Measurements from ENCODE around the gene PCSK9. TPM values are rescaled to one million over a fixed set of nuclear protein-coding genes. Genes with fewer than 3 reads are reported as not detected.

PCSK9 gene
- polyA plus RNA-seq, 2 of the 4 experiments (the other 2 are of a cell fraction), result 1.7 to 7.3 TPM

DNA sequence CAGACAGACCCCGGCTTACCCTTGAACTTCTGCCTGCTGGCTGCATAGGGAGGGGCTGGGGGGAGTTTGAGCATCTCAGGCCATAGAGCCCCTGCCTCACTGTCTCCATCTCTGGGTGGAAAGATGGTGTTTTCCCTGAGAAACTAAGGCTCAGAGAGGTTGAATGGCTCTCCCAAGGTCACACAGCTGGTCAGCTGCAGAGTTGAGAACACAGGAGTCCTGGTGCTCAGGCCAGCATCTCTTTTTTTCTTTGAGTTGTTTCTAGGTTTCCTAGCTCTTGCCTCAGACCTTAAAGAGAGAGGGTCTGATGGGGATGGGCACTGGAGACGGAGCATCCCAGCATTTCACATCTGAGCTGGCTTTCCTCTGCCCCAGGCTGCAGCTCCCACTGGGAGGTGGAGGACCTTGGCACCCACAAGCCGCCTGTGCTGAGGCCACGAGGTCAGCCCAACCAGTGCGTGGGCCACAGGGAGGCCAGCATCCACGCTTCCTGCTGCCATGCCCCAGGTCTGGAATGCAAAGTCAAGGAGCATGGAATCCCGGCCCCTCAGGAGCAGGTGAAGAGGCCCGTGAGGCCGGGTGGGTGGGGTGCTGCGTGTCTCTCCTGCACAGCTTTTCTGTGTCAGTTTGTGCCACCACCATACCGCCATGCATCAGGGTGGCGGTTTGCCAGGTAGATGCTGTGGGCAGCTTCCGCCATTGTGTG, 21.8 kb downstream of the PCSK9 start:
- no peak for DNase-seq (ENCODE audit: low read depth in 1 of 2, low spot score in 1 of 2)
- no peak overlapping the region for H3K27ac ChIP-seq
- FAIRE-seq, result no peak
- ChIA-PET POLR2A (no interaction called here), CTCF (interaction anchor here (1.1 to 1.2 kb wide), 2 partner anchors 10 to 111 kb away, joined by 3 to 4 read pairs; no protein-coding TSS in a partner anchor)
- H3K9me3 ChIP-seq, result no peaks in the 10 kb centered on the region
- peaks cover 16% of the 10 kb centered on the region for H3K4me1 ChIP-seq
- no peak overlapping the region for H3K4me2 ChIP-seq
- no peak for TF ChIP-seq JUN (IDR thresholded peaks at IDR 0.05)
- no peak for TF ChIP-seq NR3C1 (IDR thresholded peaks at IDR 0.05)
- no peak for TF ChIP-seq POLR2A (IDR thresholded peaks at IDR 0.05; ENCODE audit: low read length)
- TF ChIP-seq PHF8 (IDR thresholded peaks at IDR 0.05; ENCODE audit: borderline replicate concordance, low read depth), result no peak
- no peak for TF ChIP-seq FOXS1 (CRISPR knock-in tag; IDR thresholded peaks at IDR 0.05)
- TF ChIP-seq RCOR1 (IDR thresholded peaks at IDR 0.05; ENCODE audit: low read depth, low read length), result no peak
- TF ChIP-seq HEYL (CRISPR knock-in tag; IDR thresholded peaks at IDR 0.05), result no peak
- TF ChIP-seq TP53 (CRISPR knock-in tag; IDR thresholded peaks at IDR 0.05), result no peak
- no peak for TF ChIP-seq CBX2 (IDR thresholded peaks at IDR 0.05; ENCODE audit: borderline replicate concordance, low read depth)
- no peak for TF ChIP-seq ZNF302 (CRISPR knock-in tag; IDR thresholded peaks at IDR 0.05)
- TF ChIP-seq, protein P1, sequence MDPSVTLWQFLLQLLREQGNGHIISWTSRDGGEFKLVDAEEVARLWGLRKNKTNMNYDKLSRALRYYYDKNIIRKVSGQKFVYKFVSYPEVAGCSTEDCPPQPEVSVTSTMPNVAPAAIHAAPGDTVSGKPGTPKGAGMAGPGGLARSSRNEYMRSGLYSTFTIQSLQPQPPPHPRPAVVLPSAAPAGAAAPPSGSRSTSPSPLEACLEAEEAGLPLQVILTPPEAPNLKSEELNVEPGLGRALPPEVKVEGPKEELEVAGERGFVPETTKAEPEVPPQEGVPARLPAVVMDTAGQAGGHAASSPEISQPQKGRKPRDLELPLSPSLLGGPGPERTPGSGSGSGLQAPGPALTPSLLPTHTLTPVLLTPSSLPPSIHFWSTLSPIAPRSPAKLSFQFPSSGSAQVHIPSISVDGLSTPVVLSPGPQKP (IDR thresholded peaks at IDR 0.05; ENCODE audit: low read depth, low read length), result no peak
- no peak for TF ChIP-seq EP300 (IDR thresholded peaks at IDR 0.05)
- no peak for TF ChIP-seq MAFK (IDR thresholded peaks at IDR 0.05; ENCODE audit: partially characterized antibody)
- no peak for TF ChIP-seq JUNB (IDR thresholded peaks at IDR 0.05)
- no peak for TF ChIP-seq HOXB5 (CRISPR knock-in tag; IDR thresholded peaks at IDR 0.05)
- TF ChIP-seq EHF (CRISPR knock-in tag; IDR thresholded peaks at IDR 0.05), result no peak
- TF ChIP-seq CHD2 (IDR thresholded peaks at IDR 0.05; ENCODE audit: low read length, partially characterized antibody), result no peak
- TF ChIP-seq GATA3 (IDR thresholded peaks at IDR 0.05; ENCODE audit: borderline replicate concordance), result no peak
- ATAC-seq, result no peak
- H3K4me3 ChIP-seq, result no peak overlapping the region
- 73% methylated on average over 6 of the region's 13 CpGs for WGBS (ENCODE audit: missing lambda C conversion rate)

DNA sequence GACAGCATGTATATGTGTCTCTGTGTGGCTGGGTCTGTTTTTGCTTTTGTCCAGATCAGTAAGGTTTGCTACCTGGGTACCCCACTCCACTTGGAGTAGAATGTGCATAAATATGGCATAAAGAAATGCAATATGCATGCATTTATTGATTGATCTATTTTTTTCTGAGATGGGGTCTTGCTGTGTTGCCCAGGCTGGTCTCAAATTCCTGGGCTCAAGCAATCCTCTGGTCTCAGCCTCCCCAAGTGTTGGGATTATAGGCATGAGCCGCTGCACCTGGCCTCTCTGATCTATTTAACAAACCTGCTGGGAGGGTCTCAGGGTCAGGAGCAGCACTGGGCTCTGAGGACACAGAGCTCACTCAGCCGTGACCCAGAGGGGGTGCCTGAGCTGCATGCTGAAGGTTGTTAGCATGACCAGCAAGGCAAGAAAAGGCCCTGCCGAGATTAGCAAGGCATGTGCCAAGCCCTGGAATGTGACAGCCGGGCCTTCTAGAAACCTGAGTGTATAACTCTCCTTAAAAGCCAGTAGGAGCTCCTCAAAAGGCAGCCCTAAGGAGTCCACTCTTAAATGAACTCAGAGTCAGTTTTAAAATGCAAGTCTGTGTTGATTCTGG, 22.5 kb downstream of the PCSK9 start:
- ATAC-seq, result no peak
- TF ChIP-seq ZNF302 (CRISPR knock-in tag; IDR thresholded peaks at IDR 0.05), result no peak

DNA sequence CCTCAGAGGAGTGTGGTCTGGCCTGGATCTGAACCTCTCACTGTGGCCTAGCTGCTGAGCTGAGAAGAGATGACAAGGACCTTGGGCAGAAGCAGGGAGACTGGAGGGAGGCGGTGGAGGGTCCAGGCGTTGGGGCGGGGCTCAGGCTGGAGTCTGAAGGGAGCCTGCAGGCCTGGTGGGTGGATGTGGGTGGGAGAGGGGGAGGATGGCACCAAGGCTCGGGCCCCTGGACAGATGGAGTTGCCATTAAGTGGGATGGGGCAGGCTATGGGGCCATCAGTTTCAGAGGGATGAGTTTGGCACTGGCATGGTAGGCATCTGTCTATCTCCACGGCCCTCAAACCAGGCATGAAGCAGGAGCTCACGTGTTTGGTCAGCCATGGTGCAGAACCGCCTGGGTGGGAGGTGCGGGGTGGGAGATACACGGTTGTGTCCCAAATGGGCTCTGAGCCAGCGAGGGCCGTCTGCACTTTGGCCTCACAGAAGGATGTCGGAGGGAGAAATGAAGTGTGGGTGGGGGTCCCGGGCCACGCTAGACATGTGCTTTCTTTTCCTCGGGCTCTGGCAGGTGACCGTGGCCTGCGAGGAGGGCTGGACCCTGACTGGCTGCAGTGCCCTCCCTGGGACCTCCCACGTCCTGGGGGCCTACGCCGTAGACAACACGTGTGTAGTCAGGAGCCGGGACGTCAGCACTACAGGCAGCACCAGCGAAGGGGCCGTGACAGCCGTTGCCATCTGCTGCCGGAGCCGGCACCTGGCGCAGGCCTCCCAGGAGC, 23.6 kb downstream of the PCSK9 start:
- TF ChIP-seq, protein P2, sequence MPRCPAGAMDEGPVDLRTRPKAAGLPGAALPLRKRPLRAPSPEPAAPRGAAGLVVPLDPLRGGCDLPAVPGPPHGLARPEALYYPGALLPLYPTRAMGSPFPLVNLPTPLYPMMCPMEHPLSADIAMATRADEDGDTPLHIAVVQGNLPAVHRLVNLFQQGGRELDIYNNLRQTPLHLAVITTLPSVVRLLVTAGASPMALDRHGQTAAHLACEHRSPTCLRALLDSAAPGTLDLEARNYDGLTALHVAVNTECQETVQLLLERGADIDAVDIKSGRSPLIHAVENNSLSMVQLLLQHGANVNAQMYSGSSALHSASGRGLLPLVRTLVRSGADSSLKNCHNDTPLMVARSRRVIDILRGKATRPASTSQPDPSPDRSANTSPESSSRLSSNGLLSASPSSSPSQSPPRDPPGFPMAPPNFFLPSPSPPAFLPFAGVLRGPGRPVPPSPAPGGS (IDR thresholded peaks at IDR 0.05), result no peak
- no peak for TF ChIP-seq ZFP36 (IDR thresholded peaks at IDR 0.05; ENCODE audit: borderline replicate concordance, partially characterized antibody)
- no peak for TF ChIP-seq ZC3H11A (IDR thresholded peaks at IDR 0.05)
- no peak for TF ChIP-seq MAZ (IDR thresholded peaks at IDR 0.05; ENCODE audit: borderline replicate concordance, low read depth, low read length)
- no peak for TF ChIP-seq EHF (CRISPR knock-in tag; IDR thresholded peaks at IDR 0.05)
- TF ChIP-seq HOXB5 (CRISPR knock-in tag; IDR thresholded peaks at IDR 0.05), result no peak
- H3K9me3 ChIP-seq, result no peaks in the 10 kb centered on the region
- H3K27ac ChIP-seq, result no peak overlapping the region
- ATAC-seq, result no peak; a peak in 2 of 6 replicates
- 91% methylated on average over 9 of the region's 29 CpGs for WGBS (ENCODE audit: missing lambda C conversion rate)
- no peak overlapping the region for H3K4me2 ChIP-seq
- peaks cover 16% of the 10 kb centered on the region for H3K4me1 ChIP-seq
- no peak for FAIRE-seq
- ChIA-PET POLR2A (no interaction called here), CTCF (interaction anchor here (0.5 kb wide), 1 partner anchor 115 kb away, joined by 3 read pairs; no protein-coding TSS in a partner anchor)
- no peak overlapping the region for H3K4me3 ChIP-seq
- DNase-seq (ENCODE audit: low read depth in 1 of 2, low spot score in 1 of 2), result no peak

More for the DNA sequence above, 22.5 kb downstream of the PCSK9 start:
- Histone ChIP-seq H3K9me3 (no peaks in the 10 kb centered on the region), H3K27ac (no peak overlapping the region), H3K4me2 (no peak overlapping the region), H3K4me1 (peaks cover 16% of the 10 kb centered on the region), H3K4me3 (no peak overlapping the region)
- WGBS (ENCODE audit: missing lambda C conversion rate), result 57% methylated on average over 3 of the region's 4 CpGs
- FAIRE-seq, result no peak
- ChIA-PET POLR2A (no interaction called here), CTCF (interaction anchor here (1.2 kb wide), 1 partner anchor 9 kb away, joined by 4 read pairs; no protein-coding TSS in a partner anchor)
- no peak for DNase-seq (ENCODE audit: low read depth in 1 of 2, low spot score in 1 of 2)

All from A549 (cell line).